NAMALWA (cell line): ENCODE data around the gene GPER1.
"Not testable (repeated sequence)": the region's sequence is repeated elsewhere in the genome, so short reads cannot be mapped to it uniquely, and the experiment has no call there.

Source experiments
- DNase-seq: peaks from one replicate; pipeline ENCODE4 v3.0.0-alpha.2; 2015; ENCODE audit warnings: low spot score

The GPER1 gene

DNA sequence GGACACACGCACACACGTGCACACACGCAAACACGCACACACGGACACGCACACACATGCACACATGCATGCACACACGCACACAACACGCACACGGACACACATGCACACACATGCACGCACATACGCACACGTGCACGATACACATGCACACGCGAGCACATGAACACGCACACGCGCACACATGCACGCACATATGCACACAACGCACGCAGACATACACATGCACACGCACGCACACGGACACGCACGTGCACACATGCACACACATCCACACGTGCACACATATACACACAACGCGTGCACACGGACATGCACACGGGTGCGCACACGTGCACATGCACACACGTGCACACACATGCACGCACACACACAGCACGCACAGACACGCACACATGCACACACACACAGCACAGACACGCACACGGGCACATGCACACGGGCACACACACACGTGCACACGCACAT, 17.3 kb upstream of the GPER1 start:
- no peak for DNase-seq

DNA sequence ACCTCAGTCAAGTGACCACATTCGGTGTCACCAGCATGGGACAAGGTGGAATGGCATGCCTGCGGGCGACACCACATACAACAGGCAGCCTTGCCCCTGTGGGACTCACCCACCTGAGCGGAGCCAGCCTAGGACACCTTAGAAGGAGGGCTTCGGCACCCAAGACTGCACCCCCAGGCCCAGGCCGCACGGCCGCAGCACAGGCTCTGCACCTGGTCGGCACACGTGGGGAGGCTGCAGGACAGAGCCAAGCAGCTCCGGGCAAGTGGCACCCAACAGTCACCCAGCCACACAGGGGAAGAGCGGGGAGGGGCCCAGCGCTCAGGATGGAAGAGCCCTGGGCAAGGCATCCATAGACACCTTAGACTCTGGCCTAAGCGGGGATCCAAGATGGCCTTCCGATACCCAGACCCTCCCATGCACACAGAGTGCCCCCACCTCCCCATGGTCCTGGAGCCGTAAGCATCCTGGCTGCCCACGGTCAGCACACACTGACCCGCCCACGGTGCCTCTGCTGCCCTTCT, 16.1 kb upstream of the GPER1 start:
- DNase-seq, result no peak

DNA sequence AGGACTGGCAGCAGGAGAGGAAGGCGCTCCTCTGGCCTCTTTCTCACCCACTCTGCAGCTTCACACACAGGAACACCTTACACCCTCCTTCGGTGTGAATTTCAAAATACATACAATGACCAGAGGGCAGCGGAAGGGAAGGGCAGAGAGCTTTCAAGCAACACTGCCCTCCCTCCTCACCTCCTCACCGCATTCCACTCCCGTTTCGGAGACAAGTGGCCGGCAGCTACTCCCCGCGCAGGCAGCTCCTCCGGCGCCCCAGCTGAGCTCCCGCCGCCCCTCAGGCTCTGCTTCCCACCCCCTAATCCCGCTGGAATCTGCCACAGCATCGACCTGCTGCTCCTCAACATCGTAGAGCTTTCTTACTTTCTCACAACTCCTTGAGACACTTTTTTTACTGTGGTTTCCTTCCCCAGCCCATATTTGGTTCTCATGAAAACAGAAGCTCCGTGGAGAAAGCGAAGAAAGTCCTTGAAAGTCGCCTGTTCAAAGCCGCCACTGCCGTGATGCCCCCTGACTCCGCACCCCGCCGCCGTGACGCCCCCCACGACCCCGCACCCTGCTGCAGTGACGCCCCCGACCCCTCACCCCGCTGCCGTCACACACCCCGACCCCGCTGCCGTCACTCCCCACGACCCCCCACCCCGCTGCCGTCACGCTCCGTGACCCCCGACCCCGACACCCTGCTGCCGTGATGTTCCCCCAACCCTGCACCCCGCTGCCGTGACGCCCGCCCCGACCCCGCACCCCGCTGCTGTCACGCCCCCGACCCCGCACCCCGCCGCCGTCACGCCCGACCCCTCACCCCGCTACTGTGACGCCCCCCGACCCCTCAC, 14.6 kb upstream of the GPER1 start:
- no peak for DNase-seq

DNA sequence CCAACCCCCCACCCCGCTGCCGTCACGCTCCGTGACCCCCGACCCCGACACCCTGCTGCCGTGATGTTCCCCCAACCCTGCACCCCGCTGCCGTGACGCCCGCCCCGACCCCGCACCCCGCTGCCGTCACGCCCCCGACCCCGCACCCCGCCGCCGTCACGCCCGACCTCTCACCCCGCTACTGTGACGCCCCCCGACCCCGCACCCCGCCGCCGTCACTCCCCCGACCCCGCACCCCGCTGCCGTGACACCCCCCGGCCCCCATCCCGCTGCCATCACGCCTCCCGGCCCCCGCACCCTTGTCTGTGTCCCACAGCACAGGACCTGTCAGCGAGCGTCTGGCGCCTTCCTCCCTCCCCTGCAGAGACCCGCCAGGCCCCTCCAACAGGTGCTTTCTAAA, 13.9 kb upstream of the GPER1 start:
- not testable (repeated sequence) for DNase-seq

DNA sequence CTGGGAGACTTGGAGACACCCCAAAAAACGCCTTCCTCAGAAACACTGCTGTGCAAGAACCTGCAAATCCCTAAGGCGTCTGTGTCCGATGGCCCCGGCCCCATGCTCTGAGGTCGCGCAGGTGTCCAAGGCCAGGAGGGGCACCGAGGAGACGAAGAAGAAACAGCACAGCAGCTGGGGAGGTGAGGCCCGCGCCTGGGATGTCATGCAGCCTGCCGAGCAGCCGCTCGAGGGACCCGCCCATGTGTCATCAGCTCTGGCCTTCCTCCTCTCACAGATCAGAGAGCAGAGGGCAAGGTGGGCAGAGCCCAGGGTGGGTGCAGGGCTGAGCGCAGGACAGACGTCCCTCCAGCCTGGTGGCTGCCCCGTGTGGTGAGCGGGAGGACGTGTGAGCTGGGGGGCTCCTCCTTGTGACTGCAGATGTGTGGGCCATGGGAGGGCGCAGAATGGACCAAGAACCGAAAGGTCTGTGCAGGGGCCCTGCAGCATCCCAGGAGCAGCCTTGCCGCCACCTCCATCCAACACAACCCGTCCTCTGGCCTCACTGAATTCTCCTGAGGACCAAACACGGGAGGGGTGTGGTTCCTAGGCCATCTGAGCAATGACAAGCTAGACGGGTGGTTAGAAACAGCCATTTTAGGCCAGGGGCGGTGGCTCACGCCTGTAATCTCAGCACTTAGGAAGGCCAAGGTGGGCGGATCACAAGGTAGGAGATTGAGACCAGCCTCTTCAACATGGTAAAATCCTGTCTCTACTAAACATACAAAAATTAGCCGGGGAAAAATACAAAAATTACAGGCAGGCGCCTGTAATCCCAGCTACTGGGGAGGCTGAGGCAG, 13.1 kb upstream of the GPER1 start:
- no peak for DNase-seq

DNA sequence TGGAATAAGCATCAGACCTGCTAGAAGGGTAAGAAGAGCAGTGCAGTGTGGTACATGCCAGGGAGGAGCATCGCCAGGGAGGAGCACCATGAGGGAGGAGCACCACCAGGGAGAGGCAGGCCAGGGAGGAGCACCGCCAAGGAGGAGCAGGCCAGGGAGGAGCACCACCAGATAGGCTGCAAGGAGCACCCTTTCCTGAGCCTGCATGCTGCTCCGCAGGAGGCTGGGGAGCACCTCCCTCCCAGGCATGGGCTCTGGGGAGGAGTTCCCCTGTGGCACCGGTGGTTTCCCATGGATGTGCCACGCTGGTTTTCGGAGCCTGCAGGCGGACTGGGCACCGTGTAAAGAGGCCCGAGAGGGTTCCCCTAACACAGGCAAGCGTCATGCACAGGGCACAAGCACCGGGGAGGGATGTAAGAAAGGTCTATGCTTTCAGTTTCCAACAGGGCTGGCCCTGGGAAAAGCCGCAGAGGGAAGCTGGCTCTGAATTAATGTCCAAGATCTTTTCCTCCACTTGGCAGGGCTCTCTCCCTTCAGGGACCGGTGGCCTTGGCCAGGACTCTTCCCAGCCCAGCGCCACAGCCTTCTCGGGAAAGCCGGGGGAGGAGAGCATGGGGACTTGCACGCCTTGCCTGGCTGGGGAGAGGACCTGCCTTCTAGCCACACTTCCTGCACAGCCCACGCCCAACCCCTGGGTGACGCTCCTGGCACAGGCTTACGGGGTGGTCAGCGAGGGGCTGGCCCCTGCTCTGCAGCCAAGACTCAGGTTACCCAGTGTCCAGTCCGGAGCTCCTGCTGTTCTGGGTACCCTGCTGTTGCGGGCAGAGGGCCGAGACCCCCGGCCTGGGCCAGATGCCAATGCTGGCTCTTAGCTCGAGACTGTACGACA, 11.5 kb upstream of the GPER1 start:
- no peak for DNase-seq

DNA sequence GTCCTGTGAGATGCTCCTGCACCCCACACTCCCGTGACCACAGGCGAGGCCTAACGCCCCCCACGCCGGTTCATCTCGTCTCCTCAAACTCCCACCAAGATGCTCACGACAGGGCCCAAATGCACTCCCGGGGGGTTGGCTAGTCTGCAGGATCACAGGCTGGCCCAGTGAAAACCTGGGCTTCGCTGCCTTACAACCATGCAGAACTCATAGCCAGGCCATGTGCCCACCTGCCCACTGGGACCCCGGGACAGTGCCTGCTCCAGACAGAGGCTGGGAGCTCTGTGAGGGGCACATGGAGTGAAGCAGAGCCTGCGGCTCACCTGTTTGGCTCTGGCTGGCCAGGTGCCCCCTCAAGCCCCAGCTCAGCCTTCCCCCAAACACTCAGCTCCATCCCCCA, 9.4 kb upstream of the GPER1 start:
- no peak for DNase-seq

DNA sequence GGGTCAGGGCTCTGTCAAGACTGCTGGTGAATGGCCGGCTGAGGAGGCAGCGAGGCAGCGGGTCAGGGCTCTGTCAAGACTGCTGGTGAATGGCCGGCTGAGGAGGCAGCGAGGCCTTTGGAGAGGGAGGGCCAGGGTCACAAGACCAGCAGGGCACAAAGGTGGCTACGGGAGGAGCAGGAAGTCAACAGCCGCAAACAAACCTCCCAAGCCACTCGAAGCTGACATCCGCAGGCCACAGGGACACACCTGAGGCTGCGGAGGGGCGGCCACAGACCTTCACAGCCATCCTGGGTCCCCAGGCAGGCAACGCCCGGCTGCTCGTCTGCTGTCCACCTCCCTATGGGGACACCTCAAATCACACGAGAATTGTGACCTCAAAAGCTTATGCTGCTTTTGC, 8.9 kb upstream of the GPER1 start:
- no peak for DNase-seq

DNA sequence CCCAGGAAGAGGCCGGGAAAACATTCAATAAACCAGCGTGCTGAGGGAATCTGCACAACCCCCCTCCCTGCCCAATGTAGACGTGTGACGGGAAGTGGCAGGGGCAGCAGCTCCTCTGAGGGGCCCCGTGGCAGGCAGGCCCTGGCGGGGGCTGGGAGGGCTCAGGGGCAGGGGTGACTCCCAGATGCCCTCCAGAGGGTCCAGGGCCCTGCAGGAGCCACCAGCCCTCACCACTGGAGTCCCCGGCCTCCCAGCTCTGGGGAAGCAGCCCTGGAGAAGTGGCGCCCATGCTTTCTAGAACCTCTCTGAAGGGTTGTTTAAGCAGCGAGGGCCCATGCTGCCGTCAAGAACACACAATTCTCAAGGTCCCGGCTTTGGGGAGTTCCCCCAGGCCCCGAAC, 8.4 kb upstream of the GPER1 start:
- no peak for DNase-seq

DNA sequence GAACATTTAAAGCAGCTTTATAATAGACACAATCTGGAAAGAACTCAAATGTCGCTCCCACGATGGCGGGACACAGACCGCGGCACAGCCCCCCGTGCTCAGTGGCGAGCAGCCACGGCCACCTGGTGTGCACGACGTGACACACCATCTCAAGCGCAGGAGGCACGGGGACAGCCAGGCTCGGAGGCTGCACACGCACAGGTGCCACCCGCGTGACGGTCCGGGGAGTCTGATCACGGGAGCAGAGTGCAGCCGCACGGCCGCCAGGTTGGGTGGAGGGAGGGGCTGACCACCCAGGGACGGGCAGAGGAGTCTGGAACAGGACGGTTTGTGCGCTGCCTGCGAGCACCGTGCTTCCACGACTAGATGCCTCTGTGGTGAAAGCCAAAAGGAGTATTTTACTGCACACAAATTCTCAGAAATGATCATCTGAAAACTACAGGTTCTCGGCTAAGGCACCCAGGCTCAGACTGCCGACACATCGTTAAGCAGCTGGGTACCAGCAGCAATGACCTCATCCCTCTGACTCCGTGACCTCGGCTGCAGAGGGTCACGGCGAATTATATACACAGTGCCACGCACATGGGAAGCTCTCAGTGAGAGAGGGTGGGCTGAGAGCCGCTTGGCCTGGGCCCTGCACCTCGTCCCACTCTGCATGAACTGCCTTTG, 7.5 kb upstream of the GPER1 start:
- no peak for DNase-seq

DNA sequence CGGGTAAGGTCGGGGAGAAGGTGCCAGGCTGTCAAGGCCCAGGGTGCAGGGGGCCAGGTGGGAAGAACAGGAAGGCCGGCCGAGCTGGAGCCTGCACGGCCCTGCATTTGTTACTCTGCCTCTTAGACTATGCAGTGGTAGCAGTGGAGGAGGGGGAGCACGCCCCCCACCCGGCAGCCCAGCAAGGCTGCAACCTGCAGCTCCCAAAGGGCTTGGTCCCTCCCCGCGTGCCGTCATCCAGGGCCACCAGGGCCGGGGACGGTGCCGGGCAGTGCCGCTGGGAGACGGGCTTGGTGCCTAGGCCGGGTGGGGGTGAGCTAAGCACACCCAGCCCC, 7.0 kb upstream of the GPER1 start:
- no peak for DNase-seq

DNA sequence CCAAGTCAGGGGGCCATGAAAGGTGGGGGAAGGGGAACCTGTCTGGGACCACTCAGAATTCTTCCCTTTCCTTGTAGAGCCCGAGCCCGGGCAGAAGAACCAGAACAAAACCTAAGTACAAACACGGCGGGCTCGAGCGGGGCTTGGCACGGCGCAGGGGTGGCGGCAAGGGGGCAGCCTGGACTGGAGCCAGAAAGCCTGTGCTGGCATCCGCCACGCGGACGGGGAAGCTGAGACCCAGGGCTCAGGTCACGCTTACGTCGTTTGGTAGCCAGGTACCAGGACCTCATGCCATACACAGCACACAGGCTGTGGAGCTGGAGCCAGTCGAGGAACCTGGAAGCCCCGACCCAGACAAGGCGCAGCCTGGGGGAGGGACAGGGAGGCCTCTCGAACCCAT, 6.6 kb upstream of the GPER1 start:
- DNase-seq, result no peak

DNA sequence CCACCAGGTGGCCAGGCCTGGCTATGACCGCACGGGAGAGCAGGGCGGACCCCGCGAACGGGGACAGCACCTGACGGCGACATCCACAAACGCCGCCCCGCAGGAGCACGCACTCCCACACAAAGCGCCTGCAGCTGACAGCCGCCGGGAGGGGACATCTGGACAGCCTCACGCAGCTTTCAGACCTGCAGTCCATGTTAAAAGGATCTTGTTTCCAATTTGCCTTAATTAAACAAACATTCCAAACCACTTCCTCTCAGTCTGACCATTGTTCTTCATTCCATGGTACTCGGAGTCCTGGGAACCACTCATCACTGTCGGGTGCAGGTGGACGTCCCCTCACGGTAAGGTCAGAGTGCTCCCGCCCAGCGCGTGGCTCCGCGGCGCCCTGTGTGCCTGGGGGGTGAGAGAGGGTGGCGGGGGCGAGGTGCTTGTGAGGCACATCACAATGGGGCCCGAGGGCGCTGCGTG, 5.9 kb upstream of the GPER1 start:
- DNase-seq, result no peak

DNA sequence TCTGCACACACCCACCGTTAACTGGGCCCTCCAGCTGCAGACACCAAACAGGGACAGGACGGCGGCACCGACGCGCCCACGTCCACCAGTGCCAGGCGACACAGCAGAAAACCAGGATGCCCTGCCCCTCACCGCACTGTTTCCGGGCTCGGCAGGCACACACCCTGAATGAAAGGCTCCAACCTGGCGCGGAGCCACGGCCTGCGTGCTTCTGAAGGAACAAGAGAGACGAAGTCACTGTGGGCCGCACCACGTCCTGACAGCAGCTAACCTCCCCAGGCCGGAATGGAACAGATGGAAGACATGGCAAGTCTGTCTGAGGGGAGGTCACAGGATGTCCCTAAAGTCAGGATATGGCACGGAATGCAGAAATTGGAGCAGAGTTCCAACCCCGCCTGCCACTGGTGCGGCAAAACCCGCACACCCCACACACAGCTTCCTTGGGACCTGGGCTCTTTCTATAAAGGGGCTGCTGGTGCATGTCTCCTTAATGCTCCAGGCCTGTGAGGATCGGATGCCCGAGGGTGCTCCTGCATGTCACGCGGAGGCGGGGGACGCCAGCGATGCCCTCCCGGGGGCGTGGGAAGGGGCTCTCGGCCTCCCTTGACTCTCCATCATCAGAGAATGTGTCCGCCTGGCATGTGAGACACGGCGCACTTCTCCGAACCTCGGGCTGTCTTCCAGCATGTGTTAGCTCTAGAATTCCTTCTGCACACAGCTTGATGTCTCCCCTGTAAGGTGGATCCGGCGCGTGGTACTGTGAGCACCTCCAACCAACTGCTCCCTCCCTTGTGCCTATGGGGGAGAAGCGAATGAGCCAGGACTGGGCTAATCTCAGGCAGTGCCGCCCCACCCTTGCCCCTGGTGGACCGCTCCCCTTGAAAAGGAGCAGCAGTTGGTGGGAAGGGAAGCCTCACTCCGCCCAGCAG, 3.9 kb upstream of the GPER1 start:
- no peak for DNase-seq

DNA sequence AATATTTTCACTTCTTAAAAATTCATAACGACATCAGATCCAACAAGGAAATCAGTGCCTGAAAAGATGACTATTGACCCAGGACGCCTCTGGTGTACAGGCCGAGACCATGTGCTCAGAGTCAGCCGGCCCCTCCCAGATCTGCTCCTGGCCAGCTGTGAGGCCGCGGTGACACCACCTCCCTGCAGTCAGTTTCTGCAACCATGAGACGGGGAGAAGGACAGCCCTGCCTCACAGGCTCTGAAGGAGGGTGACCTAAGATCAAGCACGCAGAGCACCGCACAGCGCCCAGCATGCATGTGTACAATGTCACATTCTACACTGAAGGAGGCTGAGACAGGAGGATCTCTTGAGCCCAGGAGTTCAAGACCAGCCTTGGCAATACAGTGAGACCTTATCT, 2.6 kb upstream of the GPER1 start:
- peak; percentile 70 for DNase-seq

DNA sequence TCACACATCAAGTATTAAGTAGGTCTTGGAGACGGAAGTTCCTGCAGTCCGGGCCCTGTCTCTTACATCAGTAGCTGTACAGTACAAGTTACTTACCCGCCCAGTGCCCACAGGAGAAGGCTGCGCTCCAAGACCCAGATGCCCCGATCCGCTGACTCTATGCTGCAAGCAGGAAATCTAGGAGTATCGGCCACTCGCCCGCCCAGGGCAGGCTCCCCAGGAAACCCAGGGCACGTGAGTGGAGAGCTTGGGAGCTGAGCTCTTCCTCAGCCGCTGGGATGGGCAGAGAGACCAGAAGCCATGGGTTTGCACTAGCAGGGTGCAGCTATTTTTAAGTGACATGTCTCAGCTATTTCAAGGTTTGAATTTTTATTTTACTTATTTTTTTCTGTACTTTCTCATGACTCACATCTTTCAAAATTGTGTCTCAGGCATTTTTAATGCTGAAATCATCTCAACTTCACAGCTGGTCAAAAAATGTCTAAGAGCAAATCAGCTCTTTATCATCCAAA, 1.9 kb upstream of the GPER1 start:
- DNase-seq, result no peak

DNA sequence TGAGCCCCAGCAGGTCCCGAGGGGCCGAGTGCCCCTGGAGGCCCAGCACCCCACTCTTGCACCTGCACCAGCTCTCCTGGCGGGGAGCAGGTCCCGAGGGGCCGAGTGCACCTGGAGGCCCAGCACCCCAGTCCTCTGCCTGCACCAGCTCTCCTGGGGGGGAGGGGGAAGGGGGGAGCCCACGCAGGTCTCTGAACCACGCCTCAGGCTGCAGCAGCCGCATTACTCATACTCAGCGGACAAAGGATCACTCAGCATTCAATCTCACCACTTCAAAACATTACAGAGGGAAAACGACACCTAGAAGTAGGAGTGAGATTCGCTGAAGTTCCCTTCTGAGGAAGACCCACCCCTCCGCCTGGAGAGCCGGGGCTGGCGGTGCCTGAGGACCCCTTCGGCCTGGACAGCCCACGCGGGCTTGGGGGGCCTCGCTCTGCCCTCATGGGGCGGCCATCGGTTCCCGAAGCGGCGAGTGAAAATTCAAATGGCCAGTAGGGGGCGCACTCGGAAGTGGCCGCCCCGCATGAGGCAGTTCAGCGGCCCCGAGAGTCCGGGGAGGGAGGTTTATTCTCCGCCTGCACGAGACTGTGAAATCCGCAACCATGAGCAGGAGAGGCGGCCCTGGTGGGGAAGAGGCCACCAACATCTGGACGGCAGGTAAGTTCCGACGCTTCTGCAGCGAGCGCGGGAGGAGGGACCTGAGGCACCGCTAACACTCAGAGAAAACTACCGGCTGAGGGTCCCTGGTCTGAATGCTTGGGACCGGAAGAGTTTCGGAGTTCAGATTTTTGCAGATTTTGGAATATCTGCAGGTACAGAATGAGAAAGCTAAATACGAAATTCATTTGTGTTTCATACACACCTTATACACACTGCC, 1.1 kb upstream of the GPER1 start:
- DNase-seq, result peak; percentile 98

DNA sequence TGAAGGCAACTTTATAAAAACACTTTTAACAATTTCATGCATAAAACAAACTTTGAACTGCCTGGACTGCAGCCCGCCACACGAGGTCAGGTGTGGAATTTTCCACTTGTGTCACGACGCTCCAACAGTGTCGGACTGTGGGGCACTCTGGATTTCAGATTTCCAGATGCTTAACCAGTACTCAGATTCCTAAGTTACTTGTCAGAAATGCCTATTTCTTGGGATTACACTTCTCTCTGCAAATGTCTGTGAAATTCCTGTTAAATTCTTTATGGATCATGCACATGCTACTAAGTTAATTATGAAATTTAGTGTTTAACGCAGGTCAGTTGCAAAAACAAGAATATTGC, 473 bp upstream of the GPER1 start:
- no peak for DNase-seq

DNA sequence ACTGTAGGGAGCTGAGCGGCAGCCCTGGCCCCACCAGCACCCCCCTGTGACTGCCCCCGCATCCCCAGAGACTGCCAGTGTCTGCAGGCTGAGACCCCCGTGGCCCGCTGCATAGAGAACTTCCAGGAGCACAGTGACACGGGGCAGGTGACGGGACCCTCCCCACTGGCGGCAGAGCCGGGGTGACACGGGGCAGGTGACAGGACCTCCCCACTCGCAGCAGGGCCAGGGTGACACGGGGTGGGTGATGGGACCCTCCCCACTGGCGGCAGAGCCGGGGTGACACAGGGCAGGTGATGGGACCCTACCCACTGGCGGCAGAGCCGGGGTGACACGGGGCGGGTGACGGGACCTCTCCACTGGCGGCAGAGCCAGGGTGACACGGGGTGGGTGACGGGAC, 2.3 kb downstream of the GPER1 start:
- no peak for DNase-seq
